Progenitor cell of endocrine pancreas (in vitro differentiated cells): Measurements from ENCODE around the gene KCNIP1. TPM values are rescaled to one million over a fixed set of nuclear protein-coding genes. Genes with fewer than 3 reads are reported as not detected.

Experiments used
- DNase-seq: peaks from one replicate; pipeline ENCODE4 v3.0.0; 2021; ENCODE audit warnings: low spot score; ENCODE audit not compliant: unreplicated experiment
- H3K27ac Mint-ChIP-seq: 2 replicates; pipeline ENCODE4 v1.8.0; 2021; ENCODE audit warnings: mild to moderate bottlenecking, moderate library complexity, mixed read lengths
- H3K27me3 Mint-ChIP-seq: 2 replicates; pipeline ENCODE4 v1.8.0; 2021; ENCODE audit warnings: mixed read lengths
- H3K36me3 Mint-ChIP-seq: 2 replicates; pipeline ENCODE4 v1.8.0; 2022; ENCODE audit warnings: mixed read lengths; ENCODE audit not compliant: insufficient read depth
- H3K4me1 Mint-ChIP-seq: 2 replicates; pipeline ENCODE4 v1.8.0; 2021; ENCODE audit warnings: low read depth, mixed read lengths
- H3K4me3 Mint-ChIP-seq: 2 replicates; pipeline ENCODE4 v1.8.0; 2021; ENCODE audit warnings: low read depth, mild to moderate bottlenecking, moderate library complexity, mixed read lengths
- H3K9me3 Mint-ChIP-seq: 2 replicates; pipeline ENCODE4 v1.8.0; 2021; ENCODE audit warnings: low read depth, mixed read lengths
- total RNA-seq: library from RNA; stranded (reverse); gene quantifications from 2 replicates; pipeline ENCODE4 v1.2.1, GENCODE V29; 2021
- TF ChIP-seq, protein P1 (sequence below): fragments of 200-600 bp; sonication (generic); IDR thresholded peaks from one replicate; pipeline ENCODE4 v1.5.0; 2021; ENCODE audit warnings: antibody characterized with exemption, mild to moderate bottlenecking; ENCODE audit not compliant: unreplicated experiment

KCNIP1 gene
- total RNA-seq, 1 donor from 2014 or later = 18.2 TPM

DNA sequence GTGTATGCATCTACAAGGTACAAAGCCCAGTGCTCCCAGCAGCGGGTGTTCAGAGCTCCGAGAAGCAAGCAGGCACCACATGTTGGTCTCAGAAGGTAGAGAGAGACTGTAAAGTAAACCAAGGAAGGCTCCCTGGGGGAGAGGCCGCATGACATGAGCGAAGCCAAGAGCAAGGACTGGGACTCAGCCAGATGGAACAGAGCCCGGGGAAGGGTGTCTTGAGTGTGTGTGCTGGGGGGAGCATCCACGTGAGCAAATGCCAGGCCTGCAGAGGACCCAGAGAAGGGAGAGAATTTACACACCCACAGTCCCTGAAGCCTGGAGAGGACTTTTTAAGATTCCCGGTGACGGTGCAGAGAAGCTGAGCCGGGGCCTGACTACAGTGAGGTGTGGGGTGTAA, 15.2 kb upstream of the KCNIP1 start:
- H3K4me1 Mint-ChIP-seq = peaks cover 5% of the 10 kb centered on the region
- peaks cover 16% of the 10 kb centered on the region for H3K27me3 Mint-ChIP-seq
- H3K4me3 Mint-ChIP-seq = no peak overlapping the region
- H3K36me3 Mint-ChIP-seq = no peaks in the 10 kb centered on the region
- no peak for DNase-seq
- H3K27ac Mint-ChIP-seq = no peak overlapping the region
- TF ChIP-seq, protein P1, sequence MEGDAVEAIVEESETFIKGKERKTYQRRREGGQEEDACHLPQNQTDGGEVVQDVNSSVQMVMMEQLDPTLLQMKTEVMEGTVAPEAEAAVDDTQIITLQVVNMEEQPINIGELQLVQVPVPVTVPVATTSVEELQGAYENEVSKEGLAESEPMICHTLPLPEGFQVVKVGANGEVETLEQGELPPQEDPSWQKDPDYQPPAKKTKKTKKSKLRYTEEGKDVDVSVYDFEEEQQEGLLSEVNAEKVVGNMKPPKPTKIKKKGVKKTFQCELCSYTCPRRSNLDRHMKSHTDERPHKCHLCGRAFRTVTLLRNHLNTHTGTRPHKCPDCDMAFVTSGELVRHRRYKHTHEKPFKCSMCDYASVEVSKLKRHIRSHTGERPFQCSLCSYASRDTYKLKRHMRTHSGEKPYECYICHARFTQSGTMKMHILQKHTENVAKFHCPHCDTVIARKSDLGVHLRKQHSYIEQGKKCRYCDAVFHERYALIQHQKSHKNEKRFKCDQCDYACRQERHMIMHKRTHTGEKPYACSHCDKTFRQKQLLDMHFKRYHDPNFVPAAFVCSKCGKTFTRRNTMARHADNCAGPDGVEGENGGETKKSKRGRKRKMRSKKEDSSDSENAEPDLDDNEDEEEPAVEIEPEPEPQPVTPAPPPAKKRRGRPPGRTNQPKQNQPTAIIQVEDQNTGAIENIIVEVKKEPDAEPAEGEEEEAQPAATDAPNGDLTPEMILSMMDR = no peak
- H3K9me3 Mint-ChIP-seq = no peaks in the 10 kb centered on the region

DNA sequence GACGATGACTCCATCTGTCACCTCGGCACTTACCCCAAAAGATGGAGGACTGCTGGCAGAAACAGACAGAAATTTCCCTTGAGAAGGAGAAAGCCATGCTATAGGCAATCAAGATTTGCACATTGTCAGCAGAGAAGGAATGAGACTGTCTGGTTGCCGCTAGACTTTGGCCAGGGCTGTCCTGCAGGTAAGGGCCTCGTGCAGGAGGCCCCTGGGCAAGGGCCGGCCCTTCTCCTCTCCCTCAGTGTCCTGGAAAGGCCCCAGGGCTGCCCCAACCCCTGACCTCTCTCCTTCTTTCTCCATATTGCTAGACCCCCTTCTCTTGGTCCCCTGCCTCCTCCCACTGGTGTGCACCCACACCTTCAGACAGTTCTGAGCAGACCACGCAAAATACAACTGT, 14.6 kb upstream of the KCNIP1 start:
- TF ChIP-seq, protein P1 = no peak

GRCh38 chr5:170490381-170490780, 13.4 kb upstream of the KCNIP1 start:
- H3K9me3 Mint-ChIP-seq = no peaks in the 10 kb centered on the region
- DNase-seq = no peak
- H3K4me3 Mint-ChIP-seq = no peak overlapping the region
- H3K27me3 Mint-ChIP-seq = peaks cover 16% of the 10 kb centered on the region
- H3K36me3 Mint-ChIP-seq = no peaks in the 10 kb centered on the region
- H3K27ac Mint-ChIP-seq = no peak overlapping the region
- peaks cover 2% of the 10 kb centered on the region for H3K4me1 Mint-ChIP-seq
- TF ChIP-seq, protein P1 = no peak

More for the DNA sequence above, 14.6 kb upstream of the KCNIP1 start:
- no peak for DNase-seq
- Mint-ChIP-seq H3K27me3 (peaks cover 15% of the 10 kb centered on the region), H3K27ac (no peak overlapping the region), H3K36me3 (no peaks in the 10 kb centered on the region), H3K4me1 (peaks cover 4% of the 10 kb centered on the region), H3K4me3 (no peak overlapping the region), H3K9me3 (no peaks in the 10 kb centered on the region)

- Mint-ChIP-seq H3K27ac (no peak overlapping the region), H3K36me3 (no peaks in the 10 kb centered on the region), H3K4me1 (peaks cover 2% of the 10 kb centered on the region), H3K27me3 (peaks cover 27% of the 10 kb centered on the region), H3K4me3 (no peak overlapping the region), H3K9me3 (no peaks in the 10 kb centered on the region)
- no peak for DNase-seq
- TF ChIP-seq, protein P1 = no peak
Measured at GRCh38 chr5:170491479-170491878, 12.3 kb upstream of the KCNIP1 start.

DNA sequence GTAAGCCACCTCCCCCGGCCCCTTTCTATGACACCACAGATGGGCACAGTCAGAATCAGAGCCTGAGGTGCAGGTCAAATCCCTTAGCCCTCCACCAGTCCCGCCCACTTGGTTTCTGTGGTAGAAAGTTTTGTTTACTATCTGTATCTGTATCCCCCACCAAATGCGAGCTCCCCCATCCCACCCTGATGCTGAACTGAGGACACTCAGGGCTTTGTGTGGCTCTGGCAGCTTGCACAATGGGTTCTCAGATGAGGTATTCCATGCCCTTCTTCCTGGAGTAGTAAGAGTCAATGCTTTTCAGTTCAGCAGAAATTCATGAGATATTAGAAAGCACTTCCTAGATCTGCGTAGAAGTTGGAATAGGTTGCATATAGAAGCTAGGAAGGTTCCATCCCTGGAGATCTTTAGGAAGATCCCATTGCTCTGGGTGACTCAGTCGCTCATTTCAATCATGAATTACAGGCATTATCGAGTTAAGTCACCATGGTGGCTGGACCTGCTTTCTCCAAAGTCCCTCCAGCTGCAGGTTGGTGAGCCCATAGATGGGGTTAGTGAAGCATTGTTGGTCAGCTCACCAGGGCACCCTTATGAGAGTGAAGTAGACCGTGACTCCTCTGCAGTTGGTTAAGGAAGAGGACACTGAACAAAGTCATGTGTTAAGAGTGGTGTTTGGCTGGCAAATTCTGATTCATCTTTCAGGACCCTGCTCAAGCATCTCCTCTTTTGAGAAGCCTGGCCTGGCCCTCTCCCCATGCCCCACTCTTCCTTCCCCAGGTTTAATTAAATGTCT, 10.6 kb upstream of the KCNIP1 start:
- Mint-ChIP-seq H3K36me3 (no peaks in the 10 kb centered on the region), H3K4me3 (no peak overlapping the region), H3K4me1 (peaks cover 17% of the 10 kb centered on the region), H3K27me3 (peaks cover 25% of the 10 kb centered on the region), H3K27ac (no peak overlapping the region), H3K9me3 (no peaks in the 10 kb centered on the region)
- no peak for DNase-seq
- TF ChIP-seq, protein P1 = no peak
